ENCODE data around the gene COPS3. TPM values are rescaled to one million over a fixed set of nuclear protein-coding genes. Genes with fewer than 3 reads are reported as not detected.
A peak's percentile ranks its signal among the peaks of the same experiment; 100 is the strongest.

Gene COPS3
- total RNA-seq, 1 experiment from 2014 or later = 87.6 TPM

DNA sequence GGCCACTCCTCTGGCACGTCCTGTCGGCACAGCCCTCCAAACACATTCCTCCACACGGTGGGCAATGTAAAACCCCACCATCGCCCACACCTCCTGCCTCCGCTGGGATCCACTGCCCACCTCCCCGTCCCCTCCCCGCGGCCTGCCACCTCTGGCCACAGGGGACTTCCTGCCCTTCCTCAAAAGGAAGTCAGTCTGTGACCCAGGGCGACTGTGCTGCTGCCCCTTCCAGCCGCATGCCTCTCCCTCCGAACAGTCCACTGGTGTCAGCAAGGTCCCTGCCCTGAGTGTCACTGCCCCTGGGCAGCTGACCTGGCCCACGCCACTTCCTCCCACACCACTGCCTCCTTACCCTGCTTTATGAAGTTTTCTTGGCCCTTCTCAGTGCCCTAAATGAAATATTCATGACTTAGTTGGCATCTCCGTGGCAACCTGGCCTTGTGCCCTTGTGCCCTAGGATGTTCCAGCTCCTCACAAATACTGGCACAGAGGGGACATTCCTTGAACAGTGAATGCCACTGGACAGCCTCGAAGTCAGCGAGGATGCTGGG is 76.9 kb downstream of the COPS3 start:
- H3K27ac ChIP-seq = no peak overlapping the region
- H2AFZ ChIP-seq = no peak overlapping the region
- H3K27me3 ChIP-seq (ENCODE audit: insufficient read depth, low read depth) = no peaks in the 10 kb centered on the region
- CTCF ChIA-PET = no interaction called here
- H3K36me3 ChIP-seq (ENCODE audit: low read depth) = peaks cover 5% of the 10 kb centered on the region; the same call in 1 of the 2 replicates
- H3K4me2 ChIP-seq = peak overlapping the region; percentile 100
- POLR2A ChIA-PET (ENCODE audit: unreplicated experiment) = no interaction called here
- H3K79me2 ChIP-seq (ENCODE audit: low read depth) = peaks cover 26% of the 10 kb centered on the region
- no peak for DNase-seq
- BruUV-seq (replicated peaks) = no TSS peak
- peaks cover 13% of the 10 kb centered on the region; the same call in 1 of the 2 replicates for H4K20me1 ChIP-seq (ENCODE audit: insufficient read depth)
- H3F3A ChIP-seq (ENCODE audit: insufficient read depth, low read depth) = peaks cover 45% of the 10 kb centered on the region
- TF ChIP-seq, protein P1, sequence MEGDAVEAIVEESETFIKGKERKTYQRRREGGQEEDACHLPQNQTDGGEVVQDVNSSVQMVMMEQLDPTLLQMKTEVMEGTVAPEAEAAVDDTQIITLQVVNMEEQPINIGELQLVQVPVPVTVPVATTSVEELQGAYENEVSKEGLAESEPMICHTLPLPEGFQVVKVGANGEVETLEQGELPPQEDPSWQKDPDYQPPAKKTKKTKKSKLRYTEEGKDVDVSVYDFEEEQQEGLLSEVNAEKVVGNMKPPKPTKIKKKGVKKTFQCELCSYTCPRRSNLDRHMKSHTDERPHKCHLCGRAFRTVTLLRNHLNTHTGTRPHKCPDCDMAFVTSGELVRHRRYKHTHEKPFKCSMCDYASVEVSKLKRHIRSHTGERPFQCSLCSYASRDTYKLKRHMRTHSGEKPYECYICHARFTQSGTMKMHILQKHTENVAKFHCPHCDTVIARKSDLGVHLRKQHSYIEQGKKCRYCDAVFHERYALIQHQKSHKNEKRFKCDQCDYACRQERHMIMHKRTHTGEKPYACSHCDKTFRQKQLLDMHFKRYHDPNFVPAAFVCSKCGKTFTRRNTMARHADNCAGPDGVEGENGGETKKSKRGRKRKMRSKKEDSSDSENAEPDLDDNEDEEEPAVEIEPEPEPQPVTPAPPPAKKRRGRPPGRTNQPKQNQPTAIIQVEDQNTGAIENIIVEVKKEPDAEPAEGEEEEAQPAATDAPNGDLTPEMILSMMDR (conservative IDR thresholded peaks at IDR 0.05) = no peak
- TF ChIP-seq EZH2 (IDR thresholded peaks at IDR 0.05; ENCODE audit: low read depth) = no peak
- no peaks in the 10 kb centered on the region for H3K9me2 ChIP-seq (ENCODE audit: insufficient read depth)
- peak overlapping the region; percentile 91; the same call in 1 of the 2 replicates for H3K4me3 ChIP-seq
- peaks cover 14% of the 10 kb centered on the region for H3K4me1 ChIP-seq (replicated peaks; ENCODE audit: insufficient read depth)
- H3K9me3 ChIP-seq (ENCODE audit: insufficient read depth, low read depth) = no peaks in the 10 kb centered on the region
- intact Hi-C loops (cut with micrococcal nuclease; ENCODE audit: unreplicated experiment) = no loop called here

DNA sequence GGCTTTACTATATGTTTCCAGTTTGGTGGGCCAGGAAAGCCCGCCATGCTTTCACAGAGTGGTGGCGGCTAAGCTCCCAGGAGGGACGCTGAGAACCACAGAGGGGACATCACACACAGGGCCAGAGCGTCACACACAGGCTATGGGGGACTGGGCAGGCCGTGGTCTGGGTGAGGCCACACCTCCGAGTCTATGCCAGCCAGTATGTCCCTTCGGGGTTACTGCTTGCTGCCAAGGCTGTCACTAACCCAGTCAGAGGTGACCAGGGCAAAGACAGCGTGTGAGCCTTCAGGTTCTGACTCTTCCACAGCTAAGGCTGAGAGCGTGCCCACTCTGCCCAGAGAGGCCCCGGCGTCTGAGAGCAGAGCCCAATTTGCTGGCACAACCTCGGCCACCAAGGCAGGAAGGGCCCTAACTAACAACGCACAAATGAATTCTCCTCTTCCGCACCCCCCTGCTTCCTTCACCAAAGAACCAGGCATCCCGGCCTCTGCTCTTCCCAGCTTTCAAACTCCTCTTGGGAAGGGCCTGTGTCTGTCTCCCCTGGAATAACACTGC is 77.8 kb downstream of the COPS3 start:
- Histone ChIP-seq H3K4me1 (replicated peaks; ENCODE audit: insufficient read depth) (peaks cover 14% of the 10 kb centered on the region), H3F3A (ENCODE audit: insufficient read depth, low read depth) (peaks cover 42% of the 10 kb centered on the region), H3K9me3 (ENCODE audit: insufficient read depth, low read depth) (no peaks in the 10 kb centered on the region), H3K27me3 (ENCODE audit: insufficient read depth, low read depth) (no peaks in the 10 kb centered on the region), H3K9me2 (ENCODE audit: insufficient read depth) (no peaks in the 10 kb centered on the region), H3K4me2 (peak overlapping the region; percentile 100; the same call in 1 of the 2 replicates), H2AFZ (no peak overlapping the region), H3K36me3 (ENCODE audit: low read depth) (peaks cover 5% of the 10 kb centered on the region; the same call in 1 of the 2 replicates), H4K20me1 (ENCODE audit: insufficient read depth) (peaks cover 13% of the 10 kb centered on the region; the same call in 1 of the 2 replicates), H3K4me3 (no peak overlapping the region), H3K27ac (no peak overlapping the region), H3K79me2 (ENCODE audit: low read depth) (peaks cover 26% of the 10 kb centered on the region)
- no peak for DNase-seq
- CTCF ChIA-PET = no interaction called here
- intact Hi-C loops (cut with micrococcal nuclease; ENCODE audit: unreplicated experiment) = no loop called here
- POLR2A ChIA-PET (ENCODE audit: unreplicated experiment) = no interaction called here
- BruUV-seq (replicated peaks) = no TSS peak
- TF ChIP-seq EZH2 (IDR thresholded peaks at IDR 0.05; ENCODE audit: low read depth) = no peak
- TF ChIP-seq, protein P1 (conservative IDR thresholded peaks at IDR 0.05) = no peak

DNA sequence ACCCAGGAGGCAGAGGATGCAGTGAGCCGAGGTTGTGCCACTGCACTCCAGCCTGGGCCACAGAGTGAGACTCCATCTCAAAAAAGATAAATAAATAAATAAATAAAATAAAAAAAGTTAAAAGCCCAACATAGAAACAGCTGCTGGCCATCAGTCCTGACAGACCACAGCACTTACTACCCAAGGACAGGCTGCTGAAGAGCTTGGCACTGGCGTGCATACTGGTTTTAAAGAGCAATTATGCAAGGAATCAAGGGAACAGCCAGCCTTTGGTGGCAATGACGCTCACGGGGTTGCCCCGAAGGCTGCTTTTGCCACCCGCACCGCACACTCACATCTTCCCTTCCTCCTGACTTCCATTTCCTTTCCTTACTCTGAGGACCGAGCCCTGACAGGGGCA is 79.1 kb downstream of the COPS3 start:
- POLR2A ChIA-PET (ENCODE audit: unreplicated experiment) = no interaction called here

More for the DNA sequence above, 79.1 kb downstream of the COPS3 start:
- H3K4me1 ChIP-seq (replicated peaks; ENCODE audit: insufficient read depth) = peaks cover 14% of the 10 kb centered on the region
- H3K9me3 ChIP-seq (ENCODE audit: insufficient read depth, low read depth) = no peaks in the 10 kb centered on the region
- peaks cover 26% of the 10 kb centered on the region for H3K79me2 ChIP-seq (ENCODE audit: low read depth)
- no peak overlapping the region for H3K4me3 ChIP-seq
- peaks cover 14% of the 10 kb centered on the region for H4K20me1 ChIP-seq (ENCODE audit: insufficient read depth)
- CTCF ChIA-PET = no interaction called here
- H3K36me3 ChIP-seq (ENCODE audit: low read depth) = peaks cover 5% of the 10 kb centered on the region; the same call in 1 of the 2 replicates
- no peaks in the 10 kb centered on the region for H3K27me3 ChIP-seq (ENCODE audit: insufficient read depth, low read depth)
- DNase-seq = no peak
- no peak overlapping the region for H3K4me2 ChIP-seq
- intact Hi-C loops (cut with micrococcal nuclease; ENCODE audit: unreplicated experiment) = no loop called here
- no peak overlapping the region for H3K27ac ChIP-seq
- no peak for TF ChIP-seq EZH2 (IDR thresholded peaks at IDR 0.05; ENCODE audit: low read depth)
- TF ChIP-seq, protein P1 (conservative IDR thresholded peaks at IDR 0.05) = no peak
- no TSS peak for BruUV-seq (replicated peaks)
- H2AFZ ChIP-seq = no peak overlapping the region
- H3F3A ChIP-seq (ENCODE audit: insufficient read depth, low read depth) = peaks cover 40% of the 10 kb centered on the region
- no peaks in the 10 kb centered on the region for H3K9me2 ChIP-seq (ENCODE audit: insufficient read depth)
